ENCODE measurements around the gene PSMC3IP. TPM values are rescaled to one million over a fixed set of nuclear protein-coding genes. Genes with fewer than 3 reads are reported as not detected.

PSMC3IP gene
- total and polyA plus RNA-seq, 2 donors (not counting 3 experiments of a cell fraction or from before 2014, with no cell fraction given), result 5.9 to 19.3 TPM

DNA sequence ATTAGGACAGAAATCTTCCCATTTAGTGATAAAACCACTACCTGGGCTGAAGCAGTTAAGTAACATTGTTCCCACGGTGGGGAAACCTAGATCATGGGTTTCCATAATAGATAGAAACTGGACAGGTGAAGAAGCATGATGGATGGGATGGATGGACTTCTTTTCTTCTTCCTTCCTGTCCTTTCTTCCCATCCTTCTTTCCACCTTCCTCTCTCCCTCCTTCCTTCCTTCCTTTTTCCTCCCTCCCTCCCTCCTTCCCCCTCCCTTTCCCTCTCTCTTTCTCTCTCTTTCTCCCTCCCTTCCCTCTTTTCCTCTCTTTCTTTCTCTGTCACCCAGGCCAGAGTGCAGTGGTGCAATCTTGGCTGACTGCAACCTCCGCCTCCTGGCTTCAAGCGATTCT lies 3.1 kb downstream of the PSMC3IP start:
- Histone ChIP-seq H3K9me1 (replicated peaks; ENCODE audit: control insufficient read depth, extremely low read depth, insufficient read depth, low read length) (no peaks in the 10 kb centered on the region), H3K9ac (replicated peaks; ENCODE audit: extremely low read depth, insufficient read depth, low read length) (no peak overlapping the region), H2AFZ (ENCODE audit: low read depth, low read length) (no peak overlapping the region), H3K4me1 (ENCODE audit: control insufficient read depth, extremely low read depth, insufficient read depth, low read length) (peaks cover 20% of the 10 kb centered on the region), H3K9me3 (replicated peaks; ENCODE audit: control insufficient read depth, insufficient read depth, low read length) (no peaks in the 10 kb centered on the region), H3K27me3 (ENCODE audit: control insufficient read depth in 2 of 2, insufficient read depth in 2 of 2, low read length in 2 of 2) (no peaks in the 10 kb centered on the region), H3K4me2 (ENCODE audit: insufficient read depth, low read length) (no peak overlapping the region), H3K36me3 (ENCODE audit: control insufficient read depth in 2 of 2, extremely low read depth in 1 of 2, insufficient read depth in 2 of 2, low read length in 2 of 2) (peaks cover 21 to 33% of the 10 kb centered on the region in 2 experiments), H4K20me1 (replicated peaks; ENCODE audit: control insufficient read depth, extremely low read depth, insufficient read depth, low read length) (no peaks in the 10 kb centered on the region), H3K27ac (ENCODE audit: insufficient read depth, low read depth, low read length) (no peak overlapping the region), H3K79me2 (ENCODE audit: control insufficient read depth, insufficient read depth, low read length) (peaks cover 17% of the 10 kb centered on the region), H3K4me3 (replicated peaks in 1 of 3; ENCODE audit: insufficient read depth in 1 of 3, low read depth in 1 of 3, low read length in 3 of 3) (no peak overlapping the region)
- intact Hi-C loops (cut with micrococcal nuclease), result no loop called here
- dilution Hi-C loops (cut with MboI; ENCODE audit: extremely low pct_ligation_motif_present, low sequenced_read_pairs), result no loop called here
- ChIA-PET POLR2A (no interaction called here), CTCF (interaction anchor here (1.4 kb wide), 1 partner anchor 110 kb away, joined by 3 read pairs; no protein-coding TSS in a partner anchor)
- no peak for TF ChIP-seq POLR2A (IDR thresholded peaks at IDR 0.05; ENCODE audit: low read depth, low read length)
- no peak for TF ChIP-seq JUN (IDR thresholded peaks at IDR 0.05; ENCODE audit: borderline replicate concordance, insufficient read depth, insufficient read length, low read depth)
- TF ChIP-seq, protein P1, sequence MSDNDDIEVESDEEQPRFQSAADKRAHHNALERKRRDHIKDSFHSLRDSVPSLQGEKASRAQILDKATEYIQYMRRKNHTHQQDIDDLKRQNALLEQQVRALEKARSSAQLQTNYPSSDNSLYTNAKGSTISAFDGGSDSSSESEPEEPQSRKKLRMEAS (IDR thresholded peaks at IDR 0.05; ENCODE audit: insufficient read depth, insufficient read length), result no peak
- TF ChIP-seq GATA2 (IDR thresholded peaks at IDR 0.05; ENCODE audit: insufficient read depth, insufficient read length, low read depth, low read length), result no peak
- no peak for DNase-seq (ENCODE audit: low read depth, low spot score)
- BruUV-seq (replicated peaks), result no TSS peak
- no peak for FAIRE-seq

DNA sequence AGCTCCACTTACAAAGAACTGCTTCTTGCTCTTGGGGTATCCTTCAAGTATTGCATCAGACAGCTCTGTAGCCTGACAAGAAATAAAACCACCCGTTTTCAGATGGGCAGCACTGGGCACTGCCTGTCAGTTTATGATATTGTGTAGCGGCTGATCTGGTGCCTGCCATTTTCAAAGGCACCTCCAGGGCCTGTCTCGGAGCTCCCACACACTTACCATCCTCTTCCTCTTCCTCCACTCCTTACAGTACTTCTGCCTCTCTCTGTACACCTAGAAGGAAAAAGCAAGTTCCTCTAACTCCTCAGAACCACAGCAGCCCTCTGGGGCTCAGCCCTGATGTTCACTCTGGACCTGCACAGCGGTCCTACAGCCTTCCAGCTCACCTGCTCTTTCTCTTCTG lies 4.4 kb downstream of the PSMC3IP start:
- CTCF ChIA-PET, result interaction anchor here (1.4 kb wide), 1 partner anchor 111 kb away, joined by 3 read pairs; no protein-coding TSS in a partner anchor
- no TSS peak for BruUV-seq (replicated peaks)

More for the DNA sequence above, 4.4 kb downstream of the PSMC3IP start:
- DNase-seq (ENCODE audit: low read depth, low spot score) (no peak), FAIRE-seq (no peak)
- Histone ChIP-seq H3K4me2 (ENCODE audit: insufficient read depth, low read length) (no peak overlapping the region), H3K4me1 (ENCODE audit: control insufficient read depth, extremely low read depth, insufficient read depth, low read length) (peaks cover 18% of the 10 kb centered on the region), H2AFZ (ENCODE audit: low read depth, low read length) (no peak overlapping the region), H3K9me1 (replicated peaks; ENCODE audit: control insufficient read depth, extremely low read depth, insufficient read depth, low read length) (no peaks in the 10 kb centered on the region), H3K9me3 (replicated peaks; ENCODE audit: control insufficient read depth, insufficient read depth, low read length) (no peaks in the 10 kb centered on the region), H3K27me3 (ENCODE audit: control insufficient read depth in 2 of 2, insufficient read depth in 2 of 2, low read length in 2 of 2) (no peaks in the 10 kb centered on the region), H3K4me3 (replicated peaks in 1 of 3; ENCODE audit: insufficient read depth in 1 of 3, low read depth in 1 of 3, low read length in 3 of 3) (no peak overlapping the region), H4K20me1 (replicated peaks; ENCODE audit: control insufficient read depth, extremely low read depth, insufficient read depth, low read length) (no peaks in the 10 kb centered on the region), H3K9ac (replicated peaks; ENCODE audit: extremely low read depth, insufficient read depth, low read length) (no peak overlapping the region), H3K27ac (ENCODE audit: insufficient read depth, low read depth, low read length) (no peak overlapping the region), H3K36me3 (ENCODE audit: control insufficient read depth in 2 of 2, extremely low read depth in 1 of 2, insufficient read depth in 2 of 2, low read length in 2 of 2) (peaks cover 26 to 39% of the 10 kb centered on the region in 2 experiments), H3K79me2 (ENCODE audit: control insufficient read depth, insufficient read depth, low read length) (peaks cover 24% of the 10 kb centered on the region)
- dilution Hi-C loops (cut with MboI; ENCODE audit: extremely low pct_ligation_motif_present, low sequenced_read_pairs), result no loop called here
- intact Hi-C loops (cut with micrococcal nuclease), result no loop called here
- TF ChIP-seq POLR2AphosphoS5 (IDR thresholded peaks at IDR 0.05; ENCODE audit: insufficient read depth, low read depth, low read length) (no peak), EZH2 (IDR thresholded peaks at IDR 0.05; ENCODE audit: borderline replicate concordance, low read depth, low read length, severe bottlenecking) (no peak), FOS (IDR thresholded peaks at IDR 0.05; ENCODE audit: borderline replicate concordance, insufficient read depth, low read length) (no peak), POLR2A (IDR thresholded peaks at IDR 0.05; ENCODE audit: low read depth, low read length) (no peak), JUN (IDR thresholded peaks at IDR 0.05; ENCODE audit: borderline replicate concordance, insufficient read depth, insufficient read length, low read depth) (no peak), MYC (IDR thresholded peaks at IDR 0.05; ENCODE audit: low read depth, low read length) (no peak), GATA2 (IDR thresholded peaks at IDR 0.05; ENCODE audit: insufficient read depth, insufficient read length, low read depth, low read length) (no peak)
- TF ChIP-seq, protein P1 (IDR thresholded peaks at IDR 0.05; ENCODE audit: insufficient read depth, insufficient read length), result no peak
- TF ChIP-seq, protein P2, sequence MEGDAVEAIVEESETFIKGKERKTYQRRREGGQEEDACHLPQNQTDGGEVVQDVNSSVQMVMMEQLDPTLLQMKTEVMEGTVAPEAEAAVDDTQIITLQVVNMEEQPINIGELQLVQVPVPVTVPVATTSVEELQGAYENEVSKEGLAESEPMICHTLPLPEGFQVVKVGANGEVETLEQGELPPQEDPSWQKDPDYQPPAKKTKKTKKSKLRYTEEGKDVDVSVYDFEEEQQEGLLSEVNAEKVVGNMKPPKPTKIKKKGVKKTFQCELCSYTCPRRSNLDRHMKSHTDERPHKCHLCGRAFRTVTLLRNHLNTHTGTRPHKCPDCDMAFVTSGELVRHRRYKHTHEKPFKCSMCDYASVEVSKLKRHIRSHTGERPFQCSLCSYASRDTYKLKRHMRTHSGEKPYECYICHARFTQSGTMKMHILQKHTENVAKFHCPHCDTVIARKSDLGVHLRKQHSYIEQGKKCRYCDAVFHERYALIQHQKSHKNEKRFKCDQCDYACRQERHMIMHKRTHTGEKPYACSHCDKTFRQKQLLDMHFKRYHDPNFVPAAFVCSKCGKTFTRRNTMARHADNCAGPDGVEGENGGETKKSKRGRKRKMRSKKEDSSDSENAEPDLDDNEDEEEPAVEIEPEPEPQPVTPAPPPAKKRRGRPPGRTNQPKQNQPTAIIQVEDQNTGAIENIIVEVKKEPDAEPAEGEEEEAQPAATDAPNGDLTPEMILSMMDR (IDR thresholded peaks at IDR 0.05; ENCODE audit: extremely low read depth in 1 of 2, insufficient read depth in 1 of 2, low read depth in 1 of 2, low read length in 2 of 2), result no peak
- POLR2A ChIA-PET, result no interaction called here

All from endothelial cell of umbilical vein (primary cell).